Stimulated activated naive CD8-positive, alpha-beta T cell treated with anti-CD3 and anti-CD28 coated beads, Interleukin-15, Interleukin-2, amounts not matched to agents 100 U/mL and 50 U/mL, for 24 hours (primary cell): ENCODE results near the gene RTL5.

Experiments used
- ATAC-seq: fragments of 150-1000 bp; cut with Tn5 transposase; one replicate; pipeline ENCODE4 v1.10.0; 2021
- DNase-seq: peaks from one replicate; pipeline ENCODE4 v3.0.0; 2021

RTL5 gene

GRCh38 chrX:72129661-72130060 lies 2.1 kb downstream of the RTL5 start:
- ATAC-seq: no peak

GRCh38 chrX:72128881-72129280 lies 2.8 kb downstream of the RTL5 start:
- peak; percentile 23 for DNase-seq
- no peak for ATAC-seq

More at GRCh38 chrX:72129661-72130060, 2.1 kb downstream of the RTL5 start:
- DNase-seq: no peak

- ATAC-seq (no peak), DNase-seq (no peak)
These were observed 3.4 kb downstream of the RTL5 start for GRCh38 chrX:72128183-72128834.

- ATAC-seq: no peak
These were observed 4.4 kb downstream of the RTL5 start for GRCh38 chrX:72127332-72127731.

GRCh38 chrX:72126539-72127140 lies 5.1 kb downstream of the RTL5 start:
- peak; percentile 83 for DNase-seq
- ATAC-seq: peak; percentile 80

More at GRCh38 chrX:72127332-72127731, 4.4 kb downstream of the RTL5 start:
- no peak for DNase-seq

- DNase-seq (no peak), ATAC-seq (no peak)
These were observed 5.7 kb downstream of the RTL5 start for GRCh38 chrX:72126048-72126415.

GRCh38 chrX:72125331-72126047 lies 6.2 kb downstream of the RTL5 start:
- DNase-seq: no peak
- ATAC-seq: no peak

GRCh38 chrX:72124540-72125201 lies 7.0 kb downstream of the RTL5 start:
- no peak for DNase-seq
- no peak for ATAC-seq

- ATAC-seq (no peak), DNase-seq (no peak)
These were observed 8.1 kb downstream of the RTL5 start for GRCh38 chrX:72123471-72124185.

GRCh38 chrX:72122621-72123337 lies 8.9 kb downstream of the RTL5 start:
- no peak for DNase-seq
- ATAC-seq: no peak

- peak; percentile 24 for DNase-seq
- peak; percentile 82 for ATAC-seq
These were observed 10.3 kb downstream of the RTL5 start for GRCh38 chrX:72121383-72121782.

GRCh38 chrX:72120837-72121236 lies 10.9 kb downstream of the RTL5 start:
- ATAC-seq: no peak
- DNase-seq: no peak

- ATAC-seq (no peak), DNase-seq (no peak)
These were observed 14.0 kb downstream of the RTL5 start for GRCh38 chrX:72117636-72118210.

GRCh38 chrX:72115380-72115779 lies 16.3 kb downstream of the RTL5 start:
- DNase-seq (no peak), ATAC-seq (no peak)

GRCh38 chrX:72114807-72115206 lies 16.9 kb downstream of the RTL5 start:
- ATAC-seq (no peak), DNase-seq (no peak)

- DNase-seq (no peak), ATAC-seq (no peak)
These were observed 17.4 kb downstream of the RTL5 start for GRCh38 chrX:72114306-72114705.

GRCh38 chrX:72113461-72113860 lies 18.3 kb downstream of the RTL5 start:
- ATAC-seq: no peak
- no peak for DNase-seq

GRCh38 chrX:72110876-72111708 lies 20.6 kb downstream of the RTL5 start:
- no peak for DNase-seq
- ATAC-seq: no peak

- ATAC-seq: no peak
These were observed 21.5 kb downstream of the RTL5 start for GRCh38 chrX:72110051-72110875.

More at GRCh38 chrX:72110051-72110875, 21.5 kb downstream of the RTL5 start:
- no peak for DNase-seq
